A549 (cell line): Measurements from ENCODE around the gene ASB2.

Experiments used
- NPAS2 ChIP-seq: fragments of 250-450 bp; sonication (Bioruptor Pico); IDR thresholded peaks from 2 replicates; pipeline ENCODE4 v1.8.0; 2022; ENCODE audit warnings: mild to moderate bottlenecking, moderate library complexity, borderline replicate concordance
- POLR2A ChIP-seq: IDR thresholded peaks from 2 replicates; pipeline ENCODE4 v1.6.1; 2012; ENCODE audit warnings: mild to moderate bottlenecking, low read length
- RFX5 ChIP-seq: fragments of 450-650 bp; IDR thresholded peaks from 2 replicates; pipeline ENCODE4 v1.7.1; 2014; ENCODE audit warnings: antibody characterized with exemption, mild to moderate bottlenecking, moderate library complexity
- SMC3 ChIP-seq: fragments of >200 bp; sonication (Bioruptor Twin); formaldehyde crosslinking; IDR thresholded peaks from 3 replicates; pipeline ENCODE4 v1.6.1; 2018; ENCODE audit warnings: inconsistent platforms
- ZFP36 ChIP-seq: fragments of 450-650 bp; IDR thresholded peaks from 2 replicates; pipeline ENCODE4 v1.6.1; 2014; ENCODE audit warnings: borderline replicate concordance; ENCODE audit not compliant: partially characterized antibody
- TF ChIP-seq, protein P1 (sequence below): fragments of >200 bp; sonication (Bioruptor Twin); formaldehyde crosslinking; IDR thresholded peaks from 3 replicates; pipeline ENCODE4 v1.5.1; 2016
- TF ChIP-seq, protein P2 (sequence below): fragments of 200-600 bp; sonication (generic); IDR thresholded peaks from 2 replicates; pipeline ENCODE4 v1.6.1; 2016; ENCODE audit warnings: antibody characterized with exemption, mild to moderate bottlenecking, moderate library complexity

DNA sequence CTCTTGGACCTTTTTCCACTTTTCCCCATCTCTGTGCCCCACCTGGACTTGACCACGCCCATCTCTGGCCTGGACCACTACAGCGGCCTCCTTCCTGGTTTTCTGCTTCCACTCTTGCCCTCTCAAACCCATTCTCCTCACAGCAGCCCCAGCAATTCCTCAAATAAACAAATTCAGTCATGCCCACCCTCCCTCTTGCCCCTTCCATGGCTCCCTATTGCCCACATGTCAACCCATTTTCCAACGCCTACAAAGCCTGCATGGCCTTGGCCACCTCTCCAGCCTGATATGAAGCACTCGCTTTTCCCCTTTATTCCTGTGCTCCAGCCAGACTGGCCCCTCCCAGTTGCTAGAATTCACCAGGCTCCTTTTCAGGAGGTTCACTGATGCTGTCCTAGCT lies 43.9 kb upstream of the ASB2 start:
- TF ChIP-seq, protein P1, sequence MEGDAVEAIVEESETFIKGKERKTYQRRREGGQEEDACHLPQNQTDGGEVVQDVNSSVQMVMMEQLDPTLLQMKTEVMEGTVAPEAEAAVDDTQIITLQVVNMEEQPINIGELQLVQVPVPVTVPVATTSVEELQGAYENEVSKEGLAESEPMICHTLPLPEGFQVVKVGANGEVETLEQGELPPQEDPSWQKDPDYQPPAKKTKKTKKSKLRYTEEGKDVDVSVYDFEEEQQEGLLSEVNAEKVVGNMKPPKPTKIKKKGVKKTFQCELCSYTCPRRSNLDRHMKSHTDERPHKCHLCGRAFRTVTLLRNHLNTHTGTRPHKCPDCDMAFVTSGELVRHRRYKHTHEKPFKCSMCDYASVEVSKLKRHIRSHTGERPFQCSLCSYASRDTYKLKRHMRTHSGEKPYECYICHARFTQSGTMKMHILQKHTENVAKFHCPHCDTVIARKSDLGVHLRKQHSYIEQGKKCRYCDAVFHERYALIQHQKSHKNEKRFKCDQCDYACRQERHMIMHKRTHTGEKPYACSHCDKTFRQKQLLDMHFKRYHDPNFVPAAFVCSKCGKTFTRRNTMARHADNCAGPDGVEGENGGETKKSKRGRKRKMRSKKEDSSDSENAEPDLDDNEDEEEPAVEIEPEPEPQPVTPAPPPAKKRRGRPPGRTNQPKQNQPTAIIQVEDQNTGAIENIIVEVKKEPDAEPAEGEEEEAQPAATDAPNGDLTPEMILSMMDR = no peak
- TF ChIP-seq, protein P2, sequence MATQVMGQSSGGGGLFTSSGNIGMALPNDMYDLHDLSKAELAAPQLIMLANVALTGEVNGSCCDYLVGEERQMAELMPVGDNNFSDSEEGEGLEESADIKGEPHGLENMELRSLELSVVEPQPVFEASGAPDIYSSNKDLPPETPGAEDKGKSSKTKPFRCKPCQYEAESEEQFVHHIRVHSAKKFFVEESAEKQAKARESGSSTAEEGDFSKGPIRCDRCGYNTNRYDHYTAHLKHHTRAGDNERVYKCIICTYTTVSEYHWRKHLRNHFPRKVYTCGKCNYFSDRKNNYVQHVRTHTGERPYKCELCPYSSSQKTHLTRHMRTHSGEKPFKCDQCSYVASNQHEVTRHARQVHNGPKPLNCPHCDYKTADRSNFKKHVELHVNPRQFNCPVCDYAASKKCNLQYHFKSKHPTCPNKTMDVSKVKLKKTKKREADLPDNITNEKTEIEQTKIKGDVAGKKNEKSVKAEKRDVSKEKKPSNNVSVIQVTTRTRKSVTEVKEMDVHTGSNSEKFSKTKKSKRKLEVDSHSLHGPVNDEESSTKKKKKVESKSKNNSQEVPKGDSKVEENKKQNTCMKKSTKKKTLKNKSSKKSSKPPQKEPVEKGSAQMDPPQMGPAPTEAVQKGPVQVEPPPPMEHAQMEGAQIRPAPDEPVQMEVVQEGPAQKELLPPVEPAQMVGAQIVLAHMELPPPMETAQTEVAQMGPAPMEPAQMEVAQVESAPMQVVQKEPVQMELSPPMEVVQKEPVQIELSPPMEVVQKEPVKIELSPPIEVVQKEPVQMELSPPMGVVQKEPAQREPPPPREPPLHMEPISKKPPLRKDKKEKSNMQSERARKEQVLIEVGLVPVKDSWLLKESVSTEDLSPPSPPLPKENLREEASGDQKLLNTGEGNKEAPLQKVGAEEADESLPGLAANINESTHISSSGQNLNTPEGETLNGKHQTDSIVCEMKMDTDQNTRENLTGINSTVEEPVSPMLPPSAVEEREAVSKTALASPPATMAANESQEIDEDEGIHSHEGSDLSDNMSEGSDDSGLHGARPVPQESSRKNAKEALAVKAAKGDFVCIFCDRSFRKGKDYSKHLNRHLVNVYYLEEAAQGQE = no peak
- no peak for TF ChIP-seq NPAS2 (CRISPR knock-in tag)
- TF ChIP-seq ZFP36 = peak; percentile 24
- TF ChIP-seq SMC3 = no peak
- TF ChIP-seq RFX5 = no peak
- no peak for TF ChIP-seq POLR2A
